HG02981 (cell line): Measurements from ENCODE around the gene SIX2.
"Not testable (repeated sequence)": the region's sequence is repeated elsewhere in the genome, so short reads cannot be mapped to it uniquely, and the experiment has no call there.

Experiments
- ATAC-seq: cut with Tn5 transposase; IDR thresholded peaks from one replicate; pipeline ENCODE4 v1.9.1; 2021; ENCODE audit warnings: mild to moderate bottlenecking, moderate library complexity; ENCODE audit not compliant: unreplicated experiment

SIX2 gene

GRCh38 chr2:45009303-45009927 is at the start of gene SIX2:
SIX2 (minus strand) TSS chr2:45009452; CDS start chr2:45009110, 342 bp downstream.
- no peak for ATAC-seq

- ATAC-seq: no peak
Measured at GRCh38 chr2:45055162-45055605, 45.9 kb upstream of the SIX2 start.

GRCh38 chr2:45053966-45054365 is 44.7 kb upstream of the SIX2 start:
- ATAC-seq: no peak

- ATAC-seq: no peak
Measured at GRCh38 chr2:45052388-45052928, 43.2 kb upstream of the SIX2 start.

- no peak for ATAC-seq
Measured at GRCh38 chr2:45049569-45050336, 40.5 kb upstream of the SIX2 start.

- no peak for ATAC-seq
Measured at GRCh38 chr2:45047301-45047700, 38.0 kb upstream of the SIX2 start.

- no peak for ATAC-seq
Measured at GRCh38 chr2:45046786-45047185, 37.5 kb upstream of the SIX2 start.

- ATAC-seq: no peak
Measured at GRCh38 chr2:45045706-45046105, 36.5 kb upstream of the SIX2 start.

GRCh38 chr2:45044916-45045315 is 35.7 kb upstream of the SIX2 start:
- ATAC-seq: no peak

- ATAC-seq: no peak
Measured at GRCh38 chr2:45043174-45043573, 33.9 kb upstream of the SIX2 start.

GRCh38 chr2:45042401-45042800 is 33.1 kb upstream of the SIX2 start:
- no peak for ATAC-seq

GRCh38 chr2:45040786-45041185 is 31.5 kb upstream of the SIX2 start:
- no peak for ATAC-seq

GRCh38 chr2:45039804-45040203 is 30.6 kb upstream of the SIX2 start:
- ATAC-seq: not testable (repeated sequence)

GRCh38 chr2:45038861-45039260 is 29.6 kb upstream of the SIX2 start:
- ATAC-seq: not testable (repeated sequence)

- ATAC-seq: no peak
Measured at GRCh38 chr2:45033302-45033701, 24.1 kb upstream of the SIX2 start.

GRCh38 chr2:45031028-45031427 is 21.8 kb upstream of the SIX2 start:
- no peak for ATAC-seq

- ATAC-seq: no peak
Measured at GRCh38 chr2:45030553-45030952, 21.3 kb upstream of the SIX2 start.

- ATAC-seq: no peak
Measured at GRCh38 chr2:45029215-45029614, 20.0 kb upstream of the SIX2 start.

- no peak for ATAC-seq
Measured at GRCh38 chr2:45028276-45028675, 19.0 kb upstream of the SIX2 start.

- no peak for ATAC-seq
Measured at GRCh38 chr2:45026924-45027450, 17.7 kb upstream of the SIX2 start.

- ATAC-seq: no peak
Measured at GRCh38 chr2:45024600-45025291, 15.5 kb upstream of the SIX2 start.
